Lung (tissue), 12 donors: ENCODE measurements around the gene GLIS1. TPM values are rescaled to one million over a fixed set of nuclear protein-coding genes. Genes with fewer than 3 reads are reported as not detected.

ENCODE experiments used
- ATAC-seq: fragments of 200-7000 bp; cut with Tn5 transposase; one replicate; pipeline ENCODE4 v1.9.1; 2020; ENCODE audit warnings: moderate number of reproducible peaks; ENCODE audit not compliant: insufficient read depth, low FRiP score
- DNase-seq, 3 donors: peaks; one replicate each; pipeline ENCODE4 v3.0.0-alpha.2; 2013 to 2017
- H3K27ac ChIP-seq, 2 donors: one replicate each; pipeline ENCODE4 v1.5.1; 2013; ENCODE audit warnings: mild to moderate bottlenecking in 2 of 2, moderate library complexity in 2 of 2, control low read depth in 1 of 2, inconsistent platforms in 1 of 2, low read depth in 1 of 2, low read length in 1 of 2
- H3K27me3 ChIP-seq, 3 donors: one replicate each; pipeline ENCODE4 v1.5.1; 2013; ENCODE audit warnings: low read length in 2 of 3; ENCODE audit not compliant: control insufficient read depth in 3 of 3, insufficient read depth in 3 of 3
- H3K36me3 ChIP-seq, 4 donors: one replicate each; pipeline ENCODE4 v1.5.1; 2013; ENCODE audit warnings: low read length in 4 of 4, mild to moderate bottlenecking in 1 of 4, moderate library complexity in 1 of 4; ENCODE audit not compliant: control insufficient read depth in 4 of 4, insufficient read depth in 4 of 4
- H3K4me1 ChIP-seq, 5 donors: one replicate each; pipeline ENCODE4 v1.5.1; 2013; ENCODE audit warnings: low read length in 5 of 5, mild to moderate bottlenecking in 2 of 5, moderate library complexity in 1 of 5; ENCODE audit not compliant: control insufficient read depth in 5 of 5, insufficient read depth in 5 of 5
- H3K4me3 ChIP-seq: one replicate; pipeline ENCODE4 v1.5.1; 2013; ENCODE audit warnings: mild to moderate bottlenecking, control low read depth, moderate library complexity
- H3K9ac ChIP-seq, 2 donors: one replicate each; pipeline ENCODE4 v1.5.1; 2013; ENCODE audit warnings: low read length in 2 of 2, control low read depth in 1 of 2; ENCODE audit not compliant: insufficient read depth in 1 of 2
- H3K9me3 ChIP-seq, 4 donors: one replicate each; pipeline ENCODE4 v1.5.1; 2013; ENCODE audit warnings: low read length in 3 of 4, mild to moderate bottlenecking in 1 of 4, moderate library complexity in 1 of 4; ENCODE audit not compliant: control insufficient read depth in 4 of 4, insufficient read depth in 3 of 4
- WGBS, 2 donors: extraction: QIAGEN DNeasy Blood & Tissue Kit; methylation state at CpG; one replicate each; pipeline ENCODE4 v1.1.7; 2013; 5-methylcytosine and 5-hydroxymethylcytosine counted together
- polyA plus RNA-seq, 2 donors: library from polyadenylated mRNA; stranded (reverse); fragments of 200-250 nt; gene quantifications; one replicate each; pipeline ENCODE4 v1.2.1, GENCODE V29; 2013
- total RNA-seq, 2 donors: library from RNA; depleted of rRNA in 1 of 2; stranded (reverse); fragments of >200 nt in 1 of 2; gene quantifications; one replicate each; pipeline ENCODE4 v1.2.1, GENCODE V29; 2014 to 2021
- TF ChIP-seq, protein P1 (sequence below): IDR thresholded peaks from 2 replicates; pipeline ENCODE4 v1.5.1; 2012; ENCODE audit warnings: mild to moderate bottlenecking; ENCODE audit errors: control extremely low read depth, extremely low read depth
- donor health status: control.
- donor health status: control.
- donor health status: Bipolar disorder and iron deficiency.
- donor health status: healthy.
- donor health status: DM: yes; HTN: yes; CAD: no.

The GLIS1 gene
- total and polyA plus RNA-seq, 4 donors: 0.05 to 0.18 (median 0.17) TPM; not detected in 1

DNA sequence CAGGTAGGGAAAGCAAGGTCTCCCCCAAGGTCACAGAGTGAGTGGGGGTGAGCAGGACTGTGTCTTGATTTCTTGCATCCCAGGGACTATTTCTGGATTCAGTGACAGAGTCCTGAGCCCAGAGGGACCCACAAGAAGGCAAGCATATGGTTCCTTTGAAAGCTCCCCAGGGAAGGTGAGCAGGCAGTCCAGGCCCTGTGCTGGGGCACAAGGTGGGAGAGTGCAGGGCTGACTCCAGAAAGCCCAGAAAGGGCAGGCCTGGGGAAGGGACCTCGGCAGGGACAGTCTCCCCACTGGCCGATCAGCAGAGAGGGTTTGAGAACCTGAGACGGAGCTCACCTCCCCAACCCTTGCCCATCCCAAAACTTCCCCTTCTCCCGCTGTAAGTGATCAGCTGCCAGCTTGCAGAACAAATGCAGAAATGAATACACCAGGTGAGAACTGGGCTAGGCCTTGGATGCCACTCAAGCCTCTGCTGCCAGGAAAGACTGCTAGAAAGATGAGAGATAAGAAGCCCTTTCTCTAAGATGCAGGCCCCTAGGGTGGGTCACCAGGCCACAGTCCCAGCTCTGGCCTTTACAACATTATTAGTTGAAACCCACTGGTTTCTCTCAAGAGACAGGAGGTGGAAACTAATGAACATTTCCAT, 121.0 kb downstream of the GLIS1 start:
- 92 to 94% methylated on average over 4 of the region's 4 CpGs for WGBS, 2 donors
- ATAC-seq: no peak
- TF ChIP-seq, protein P1, sequence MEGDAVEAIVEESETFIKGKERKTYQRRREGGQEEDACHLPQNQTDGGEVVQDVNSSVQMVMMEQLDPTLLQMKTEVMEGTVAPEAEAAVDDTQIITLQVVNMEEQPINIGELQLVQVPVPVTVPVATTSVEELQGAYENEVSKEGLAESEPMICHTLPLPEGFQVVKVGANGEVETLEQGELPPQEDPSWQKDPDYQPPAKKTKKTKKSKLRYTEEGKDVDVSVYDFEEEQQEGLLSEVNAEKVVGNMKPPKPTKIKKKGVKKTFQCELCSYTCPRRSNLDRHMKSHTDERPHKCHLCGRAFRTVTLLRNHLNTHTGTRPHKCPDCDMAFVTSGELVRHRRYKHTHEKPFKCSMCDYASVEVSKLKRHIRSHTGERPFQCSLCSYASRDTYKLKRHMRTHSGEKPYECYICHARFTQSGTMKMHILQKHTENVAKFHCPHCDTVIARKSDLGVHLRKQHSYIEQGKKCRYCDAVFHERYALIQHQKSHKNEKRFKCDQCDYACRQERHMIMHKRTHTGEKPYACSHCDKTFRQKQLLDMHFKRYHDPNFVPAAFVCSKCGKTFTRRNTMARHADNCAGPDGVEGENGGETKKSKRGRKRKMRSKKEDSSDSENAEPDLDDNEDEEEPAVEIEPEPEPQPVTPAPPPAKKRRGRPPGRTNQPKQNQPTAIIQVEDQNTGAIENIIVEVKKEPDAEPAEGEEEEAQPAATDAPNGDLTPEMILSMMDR: no peak

DNA sequence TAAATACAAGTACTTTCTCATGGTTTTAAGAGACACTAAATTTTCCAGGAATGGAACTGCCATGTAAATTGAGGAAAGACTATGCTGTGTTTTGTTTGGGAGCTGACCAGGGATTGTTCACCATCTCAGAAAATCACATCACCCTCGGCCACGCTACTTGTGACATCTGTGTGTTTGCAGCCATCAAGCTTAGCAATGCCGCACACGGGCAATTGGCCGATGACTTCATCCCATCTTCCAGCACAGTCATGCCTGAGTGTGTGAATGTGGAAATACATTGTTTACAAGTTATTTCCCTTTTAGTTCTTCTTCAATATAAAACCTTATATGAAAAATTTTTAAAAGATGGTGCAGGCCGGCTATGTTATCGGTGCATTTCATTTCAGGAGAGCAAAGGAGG, 121.6 kb downstream of the GLIS1 start:
- peaks cover 0 to 3% (median 0%) of the 10 kb centered on the region in 4 donors for H3K9me3 ChIP-seq
- DNase-seq: no peak
- no peak overlapping the region for H3K9ac ChIP-seq
- H3K27me3 ChIP-seq: peaks cover 0 to 3% (median 3%) of the 10 kb centered on the region in 3 donors
- H3K36me3 ChIP-seq: no peaks in the 10 kb centered on the region
- TF ChIP-seq, protein P1: no peak
- no peak overlapping the region for H3K27ac ChIP-seq
- ATAC-seq: no peak
- H3K4me3 ChIP-seq: no peak overlapping the region
- WGBS, 2 donors: 94% methylated on average over 7 of the region's 7 CpGs
- peaks cover 0 to 14% (median 0%) of the 10 kb centered on the region in 5 donors for H3K4me1 ChIP-seq

More for the DNA sequence above, 121.0 kb downstream of the GLIS1 start:
- no peaks in the 10 kb centered on the region for H3K36me3 ChIP-seq
- H3K4me1 ChIP-seq: peaks cover 0 to 14% (median 0%) of the 10 kb centered on the region in 5 donors
- peaks cover 0 to 3% (median 0%) of the 10 kb centered on the region in 4 donors for H3K9me3 ChIP-seq
- no peak overlapping the region for H3K4me3 ChIP-seq
- H3K9ac ChIP-seq: no peak overlapping the region
- H3K27ac ChIP-seq: no peak overlapping the region
- no peak for DNase-seq
- peaks cover 0 to 3% (median 3%) of the 10 kb centered on the region in 3 donors for H3K27me3 ChIP-seq

DNA sequence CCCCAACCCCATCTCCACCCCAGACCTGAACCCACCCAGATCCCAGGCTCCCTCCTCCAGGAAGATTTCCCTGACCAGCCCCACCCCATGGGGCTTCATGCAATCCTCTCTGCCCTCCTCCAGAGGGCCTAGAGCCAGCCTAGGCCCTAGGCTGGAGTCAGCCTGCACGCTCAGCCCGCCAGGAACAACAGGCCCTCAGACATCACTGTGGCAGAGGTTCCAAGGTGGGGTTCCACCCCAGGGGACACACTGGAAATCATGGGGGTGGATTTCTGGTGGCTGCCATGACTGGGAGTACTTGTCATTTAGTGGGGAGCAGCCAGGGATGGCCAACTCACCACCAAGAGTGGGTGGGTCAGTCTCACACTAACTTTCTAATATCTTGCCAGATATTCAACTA, 122.0 kb downstream of the GLIS1 start:
- TF ChIP-seq, protein P1: no peak
- Histone ChIP-seq H3K4me1 (peaks cover 0 to 14% (median 0%) of the 10 kb centered on the region in 5 donors), H3K27ac (no peak overlapping the region), H3K36me3 (no peaks in the 10 kb centered on the region), H3K27me3 (peaks cover 0 to 3% (median 3%) of the 10 kb centered on the region in 3 donors), H3K9me3 (peaks cover 0 to 3% (median under 1%) of the 10 kb centered on the region in 4 donors), H3K9ac (no peak overlapping the region), H3K4me3 (no peak overlapping the region)
- no peak for DNase-seq
- 92 to 97% methylated on average over 2 of the region's 2 CpGs for WGBS, 2 donors
- no peak for ATAC-seq
